ENCODE measurements around the gene SLC49A4.

SLC49A4 gene

GRCh38 chr3:122908251-122908650, 113.4 kb downstream of the SLC49A4 start:
- no peak for DNase-seq (ENCODE audit: low read depth)

GRCh38 chr3:122911901-122912300, 117.0 kb downstream of the SLC49A4 start:
- no peak for DNase-seq (ENCODE audit: low read depth)

- DNase-seq (ENCODE audit: low read depth), result no peak
These were observed 118.1 kb downstream of the SLC49A4 start for GRCh38 chr3:122912772-122913538.

GRCh38 chr3:122913539-122914100, 118.8 kb downstream of the SLC49A4 start:
- no peak for DNase-seq (ENCODE audit: low read depth)

GRCh38 chr3:122915300-122916055, 120.6 kb downstream of the SLC49A4 start:
- DNase-seq (ENCODE audit: low read depth), result no peak

GRCh38 chr3:122916084-122916483, 121.2 kb downstream of the SLC49A4 start:
- DNase-seq (ENCODE audit: low read depth), result no peak

- DNase-seq (ENCODE audit: low read depth), result no peak
These were observed 121.7 kb downstream of the SLC49A4 start for GRCh38 chr3:122916580-122916979.

GRCh38 chr3:122917412-122917811, 122.5 kb downstream of the SLC49A4 start:
- DNase-seq (ENCODE audit: low read depth), result no peak

- no peak for DNase-seq (ENCODE audit: low read depth)
These were observed 123.9 kb downstream of the SLC49A4 start for GRCh38 chr3:122918576-122919290.

- DNase-seq (ENCODE audit: low read depth), result no peak
These were observed 124.4 kb downstream of the SLC49A4 start for GRCh38 chr3:122919291-122919610.

GRCh38 chr3:122920986-122921385, 126.1 kb downstream of the SLC49A4 start:
- DNase-seq (ENCODE audit: low read depth), result no peak

- no peak for DNase-seq (ENCODE audit: low read depth)
These were observed 127.2 kb downstream of the SLC49A4 start for GRCh38 chr3:122921791-122922651.

- DNase-seq (ENCODE audit: low read depth), result no peak
These were observed 128.7 kb downstream of the SLC49A4 start for GRCh38 chr3:122923611-122924010.

GRCh38 chr3:122924056-122924455, 129.2 kb downstream of the SLC49A4 start:
- no peak for DNase-seq (ENCODE audit: low read depth)

GRCh38 chr3:122925756-122926155, 130.9 kb downstream of the SLC49A4 start:
- DNase-seq (ENCODE audit: low read depth), result no peak

GRCh38 chr3:122926322-122926721, 131.5 kb downstream of the SLC49A4 start:
- DNase-seq (ENCODE audit: low read depth), result no peak

GRCh38 chr3:122926811-122927210, 131.9 kb downstream of the SLC49A4 start:
- no peak for DNase-seq (ENCODE audit: low read depth)

- no peak for DNase-seq (ENCODE audit: low read depth)
These were observed 132.9 kb downstream of the SLC49A4 start for GRCh38 chr3:122927726-122928125.

GRCh38 chr3:122928396-122929187, 133.7 kb downstream of the SLC49A4 start:
- no peak for DNase-seq (ENCODE audit: low read depth)

GRCh38 chr3:122929188-122930062, 134.6 kb downstream of the SLC49A4 start:
- no peak for DNase-seq (ENCODE audit: low read depth)
